Measurements from ENCODE around the gene SLC45A1. TPM values are rescaled to one million over a fixed set of nuclear protein-coding genes. Genes with fewer than 3 reads are reported as not detected.

The SLC45A1 gene
- total RNA-seq, 4 donors from 2014 or later = 0.51 to 13.8 (median 7.4) TPM

DNA sequence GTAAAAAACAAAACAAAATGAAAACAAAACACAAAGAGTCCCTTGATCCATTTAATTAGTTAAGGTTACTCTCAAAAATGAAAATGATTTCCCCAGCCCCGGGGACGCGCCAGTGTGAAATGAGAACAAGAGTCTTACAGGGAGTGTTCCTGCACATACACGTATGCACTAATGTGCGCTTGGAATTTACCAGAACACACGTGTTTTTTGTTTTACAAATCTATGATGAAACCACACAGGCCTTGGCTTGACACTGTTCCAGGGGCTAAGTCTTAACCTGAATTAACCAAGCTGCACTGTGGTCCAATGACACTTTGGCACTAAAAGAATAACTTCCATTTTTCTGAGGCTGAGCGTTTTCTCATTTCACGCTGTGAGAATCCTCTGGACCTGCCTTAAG, 63.7 kb downstream of the SLC45A1 start:
- peak; percentile 51 to 56 for DNase-seq
- Histone ChIP-seq H3K4me1 (peaks cover 35 to 65% of the 10 kb centered on the region in 2 donors), H3K27me3 (no peaks in the 10 kb centered on the region), H3K36me3 (no peaks in the 10 kb centered on the region), H3K27ac (peak overlapping the region; percentile 67 to 78), H3K4me3 (no peak overlapping the region), H3K9me3 (no peaks in the 10 kb centered on the region)
- intact Hi-C loops (cut with DNase I; ENCODE audit: low total_unique reads) = no loop called here
- TF ChIP-seq POLR2A (IDR thresholded peaks at IDR 0.05) = no peak
- TF ChIP-seq, protein P1, sequence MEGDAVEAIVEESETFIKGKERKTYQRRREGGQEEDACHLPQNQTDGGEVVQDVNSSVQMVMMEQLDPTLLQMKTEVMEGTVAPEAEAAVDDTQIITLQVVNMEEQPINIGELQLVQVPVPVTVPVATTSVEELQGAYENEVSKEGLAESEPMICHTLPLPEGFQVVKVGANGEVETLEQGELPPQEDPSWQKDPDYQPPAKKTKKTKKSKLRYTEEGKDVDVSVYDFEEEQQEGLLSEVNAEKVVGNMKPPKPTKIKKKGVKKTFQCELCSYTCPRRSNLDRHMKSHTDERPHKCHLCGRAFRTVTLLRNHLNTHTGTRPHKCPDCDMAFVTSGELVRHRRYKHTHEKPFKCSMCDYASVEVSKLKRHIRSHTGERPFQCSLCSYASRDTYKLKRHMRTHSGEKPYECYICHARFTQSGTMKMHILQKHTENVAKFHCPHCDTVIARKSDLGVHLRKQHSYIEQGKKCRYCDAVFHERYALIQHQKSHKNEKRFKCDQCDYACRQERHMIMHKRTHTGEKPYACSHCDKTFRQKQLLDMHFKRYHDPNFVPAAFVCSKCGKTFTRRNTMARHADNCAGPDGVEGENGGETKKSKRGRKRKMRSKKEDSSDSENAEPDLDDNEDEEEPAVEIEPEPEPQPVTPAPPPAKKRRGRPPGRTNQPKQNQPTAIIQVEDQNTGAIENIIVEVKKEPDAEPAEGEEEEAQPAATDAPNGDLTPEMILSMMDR (IDR thresholded peaks at IDR 0.05) = no peak

DNA sequence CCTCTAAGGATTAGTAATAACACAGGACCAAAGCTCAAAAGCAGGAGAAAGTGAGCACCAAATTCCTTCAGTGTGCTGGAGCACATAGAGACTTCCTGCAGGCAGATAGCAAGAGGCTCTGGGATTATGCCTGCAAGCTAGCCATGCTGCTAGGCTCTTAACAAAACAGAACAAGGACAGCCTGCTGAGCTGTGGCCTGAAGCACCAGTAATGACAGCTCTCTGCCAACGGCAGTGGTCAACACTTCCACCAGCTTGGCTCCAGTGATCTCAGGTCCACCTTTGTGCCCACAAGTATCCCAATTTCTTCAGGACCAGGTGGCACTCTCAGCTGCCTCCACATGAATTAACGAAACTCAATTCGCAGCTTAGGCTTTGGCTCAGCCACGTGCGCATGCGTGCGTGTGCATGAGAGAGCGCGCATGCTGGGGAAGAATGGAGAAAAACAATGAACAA, 64.2 kb downstream of the SLC45A1 start:
- no peak for TF ChIP-seq POLR2A (IDR thresholded peaks at IDR 0.05)
- TF ChIP-seq, protein P1 (IDR thresholded peaks at IDR 0.05) = no peak
- H3K36me3 ChIP-seq = no peaks in the 10 kb centered on the region
- no peaks in the 10 kb centered on the region for H3K9me3 ChIP-seq
- H3K4me1 ChIP-seq = peaks cover 38 to 65% of the 10 kb centered on the region in 2 donors
- intact Hi-C loops (cut with DNase I; ENCODE audit: low total_unique reads) = no loop called here
- no peak overlapping the region for H3K4me3 ChIP-seq
- DNase-seq = peak in 1 of 2 donors; percentile 12
- peak overlapping the region; percentile 67 to 78 for H3K27ac ChIP-seq
- H3K27me3 ChIP-seq = no peaks in the 10 kb centered on the region

- no peak for TF ChIP-seq POLR2A (IDR thresholded peaks at IDR 0.05)
- TF ChIP-seq, protein P1 (IDR thresholded peaks at IDR 0.05) = no peak
- Histone ChIP-seq H3K4me3 (no peak overlapping the region), H3K27me3 (no peaks in the 10 kb centered on the region), H3K36me3 (no peaks in the 10 kb centered on the region), H3K4me1 (peaks cover 40 to 65% of the 10 kb centered on the region in 2 donors), H3K9me3 (no peaks in the 10 kb centered on the region), H3K27ac (peak overlapping the region; percentile 67 to 78)
- intact Hi-C loops (cut with DNase I; ENCODE audit: low total_unique reads) = no loop called here
- DNase-seq = peak in 1 of 2 donors; percentile 17
Observed at GRCh38 chr1:8382608-8383505, 64.9 kb downstream of the SLC45A1 start.

GRCh38 chr1:8384088-8384487, 66.2 kb downstream of the SLC45A1 start:
- peak overlapping the region; percentile 27 to 30 for H3K27ac ChIP-seq
- intact Hi-C loops (cut with DNase I; ENCODE audit: low total_unique reads) = no loop called here
- peaks cover 33 to 55% of the 10 kb centered on the region in 2 donors for H3K4me1 ChIP-seq

More at GRCh38 chr1:8384088-8384487, 66.2 kb downstream of the SLC45A1 start:
- Histone ChIP-seq H3K27me3 (no peaks in the 10 kb centered on the region), H3K36me3 (no peaks in the 10 kb centered on the region), H3K4me3 (no peak overlapping the region), H3K9me3 (no peaks in the 10 kb centered on the region)
- peak in 1 of 2 donors; percentile 9 for DNase-seq
- TF ChIP-seq POLR2A (IDR thresholded peaks at IDR 0.05) = no peak
- TF ChIP-seq, protein P1 (IDR thresholded peaks at IDR 0.05) = no peak

Data from uterus (tissue), 4 donors.